ENCODE measurements around the gene ZNF19. TPM values are rescaled to one million over a fixed set of nuclear protein-coding genes. Genes with fewer than 3 reads are reported as not detected.

Gene ZNF19
- total and polyA plus RNA-seq, 11 donors = 0.40 to 2.7 (median 1.7) TPM

- DNase-seq = no peak
- 51 to 53% (median 53%) methylated on average over 3 of the region's 3 CpGs for whole genome bisulfite sequencing, 4 donors
- intact Hi-C loops (cut with DNase I) = no loop called here
Observed at GRCh38 chr16:71491054-71491453, 1.9 kb upstream of the ZNF19 start.

GRCh38 chr16:71490361-71490760, 1.2 kb upstream of the ZNF19 start:
- Histone ChIP-seq H3K36me3 (no peaks in the 10 kb centered on the region), H3K4me1 (no peaks in the 10 kb centered on the region), H3K4me3 (no peak overlapping the region), H3K9me3 (no peaks in the 10 kb centered on the region), H3K27me3 (no peaks in the 10 kb centered on the region), H3K27ac (no peak overlapping the region)
- intact Hi-C loops (cut with DNase I) = no loop called here
- TF ChIP-seq CTCF (IDR thresholded peaks at IDR 0.05) (no peak), POLR2A (IDR thresholded peaks at IDR 0.05) (no peak)
- ATAC-seq = no peak
- DNase-seq = no peak

More at GRCh38 chr16:71491054-71491453, 1.9 kb upstream of the ZNF19 start:
- H3K27me3 ChIP-seq = peaks cover 0 to 3% (median 0%) of the 10 kb centered on the region in 9 donors
- TF ChIP-seq POLR2A (IDR thresholded peaks at IDR 0.05) (no peak), CTCF (IDR thresholded peaks at IDR 0.05) (no peak)
- no peak overlapping the region for H3K27ac ChIP-seq
- H3K4me3 ChIP-seq = no peak overlapping the region
- no peaks in the 10 kb centered on the region for H3K36me3 ChIP-seq
- no peak for ATAC-seq
- no peaks in the 10 kb centered on the region for H3K4me1 ChIP-seq
- H3K9me3 ChIP-seq = no peaks in the 10 kb centered on the region

GRCh38 chr16:71484006-71484893, 4.9 kb downstream of the ZNF19 start:
- peaks cover 0 to 4% (median 0%) of the 10 kb centered on the region in 9 donors for H3K36me3 ChIP-seq
- intact Hi-C loops (cut with DNase I) = loop anchor here in 9 of 10 donors (1.0 to 10.0 kb wide), 5 partner anchors 21 to 261 kb away; partner anchors contain the start of gene ZNF23 (in 7 of the 9)
- 0 to 1% (median 1%) methylated on average over 31 to 44 of the region's 44 CpGs for WGBS, 4 donors
- TF ChIP-seq CTCF (IDR thresholded peaks at IDR 0.05) (no peak), POLR2A (IDR thresholded peaks at IDR 0.05) (peak in 1 of 2 donors; percentile 59)
- H3K27me3 ChIP-seq = no peaks in the 10 kb centered on the region
- peak overlapping the region; percentile 53 to 99 (median 86) for H3K4me3 ChIP-seq
- H3K27ac ChIP-seq = peak overlapping the region; percentile 84 to 99 (median 95)
- no peaks in the 10 kb centered on the region for H3K9me3 ChIP-seq
- DNase-seq (peak; percentile 85 to 93 (median 88)), ATAC-seq (peak; percentile 91 to 99 (median 98))
- H3K4me1 ChIP-seq = peaks cover 0 to 13% (median 6%) of the 10 kb centered on the region in 12 donors

- intact Hi-C loops (cut with DNase I) = loop anchor here in 3 of 10 donors (2.0 to 10.0 kb wide), 3 partner anchors 20 to 262 kb away; partner anchors contain the start of gene ZNF23 (in 2 of the 3)
- DNase-seq (no peak), ATAC-seq (no peak)
- H3K4me3 ChIP-seq = no peak overlapping the region
- no peaks in the 10 kb centered on the region for H3K27me3 ChIP-seq
- TF ChIP-seq CTCF (IDR thresholded peaks at IDR 0.05) (no peak), POLR2A (IDR thresholded peaks at IDR 0.05) (no peak)
- H3K36me3 ChIP-seq = peaks cover 0 to 18% (median 12%) of the 10 kb centered on the region in 9 donors
- peaks cover 0 to 13% (median 6%) of the 10 kb centered on the region in 12 donors for H3K4me1 ChIP-seq
- 86 to 91% (median 91%) methylated on average over 5 of the region's 5 CpGs for WGBS, 4 donors
- no peak overlapping the region for H3K27ac ChIP-seq
- H3K9me3 ChIP-seq = no peaks in the 10 kb centered on the region
Observed at GRCh38 chr16:71482569-71482968, 6.6 kb downstream of the ZNF19 start.
